NCI-H1930 (cell line): ENCODE data around the gene DISC1.
"Not testable (repeated sequence)": the region's sequence is repeated elsewhere in the genome, so short reads cannot be mapped to it uniquely, and the experiment has no call there.

ENCODE experiments used
- DNase-seq, 2 experiments: peaks; one replicate each; lab custom pipeline; 2025; lab: John Stamatoyannopoulos, UW

Gene DISC1

DNA sequence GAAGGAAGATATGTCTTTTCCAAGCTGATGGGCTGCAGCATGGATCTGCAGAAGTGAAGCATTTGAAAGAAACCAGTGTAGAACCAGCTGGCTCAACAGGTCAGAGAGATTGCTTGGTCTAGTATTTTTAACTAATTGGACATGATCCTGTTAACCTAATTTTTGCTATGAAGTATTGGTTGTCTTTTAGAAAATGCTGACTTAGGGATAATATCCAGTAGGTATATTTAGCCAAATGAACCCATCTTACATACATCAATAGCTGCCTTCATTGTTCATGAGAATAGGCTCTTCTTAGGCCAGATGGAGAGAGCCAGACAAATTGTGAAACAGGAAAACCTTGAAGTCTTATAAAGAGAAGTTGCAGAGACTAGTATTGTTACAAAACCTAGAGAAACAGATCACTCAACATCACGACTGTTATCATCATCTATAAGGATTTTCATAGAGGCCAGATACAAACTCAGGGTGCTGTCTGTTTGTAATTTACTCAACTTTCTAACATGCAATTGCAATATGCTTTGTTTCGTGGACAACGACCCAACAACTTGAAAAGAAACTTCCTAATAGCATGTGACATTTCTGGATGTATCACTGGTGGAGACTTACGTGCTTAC, 148.2 kb downstream of the DISC1 start:
- DNase-seq: no peak

DNA sequence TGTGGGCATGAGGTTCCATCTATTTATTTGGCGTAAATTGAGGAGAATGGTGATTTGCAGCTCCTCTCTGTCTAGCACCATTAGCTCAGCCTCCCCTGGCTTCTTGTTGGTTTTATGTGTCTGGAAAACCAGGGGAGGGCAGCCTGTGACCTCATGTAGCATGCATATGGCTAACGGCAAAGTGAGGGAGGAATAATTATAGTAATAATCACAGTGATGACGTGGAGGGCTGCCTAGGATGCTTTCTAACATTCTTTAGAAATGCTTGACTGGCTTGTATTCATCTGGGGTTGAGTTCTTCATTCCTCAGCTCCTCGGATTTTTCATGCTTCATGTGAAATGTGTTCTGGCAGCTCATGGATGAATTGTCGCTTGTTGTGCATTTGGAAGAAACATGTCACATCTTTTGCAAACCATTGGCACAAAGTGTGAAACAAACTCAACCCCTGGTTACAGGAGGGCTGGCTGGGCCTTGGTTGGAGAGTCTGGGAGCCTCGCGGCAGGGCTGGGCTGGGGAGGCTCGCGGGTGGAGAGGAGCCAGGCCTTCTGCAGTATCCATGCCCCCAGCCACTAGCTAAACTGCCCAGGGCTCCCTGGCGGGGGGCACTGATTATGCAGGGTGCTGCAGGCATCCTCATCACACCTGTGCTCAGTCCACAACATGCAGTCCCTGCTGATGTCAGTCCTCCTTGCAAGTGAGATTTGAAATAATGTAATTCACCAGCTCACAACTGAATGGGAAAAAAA, 149.6 kb downstream of the DISC1 start:
- DNase-seq: no peak

DNA sequence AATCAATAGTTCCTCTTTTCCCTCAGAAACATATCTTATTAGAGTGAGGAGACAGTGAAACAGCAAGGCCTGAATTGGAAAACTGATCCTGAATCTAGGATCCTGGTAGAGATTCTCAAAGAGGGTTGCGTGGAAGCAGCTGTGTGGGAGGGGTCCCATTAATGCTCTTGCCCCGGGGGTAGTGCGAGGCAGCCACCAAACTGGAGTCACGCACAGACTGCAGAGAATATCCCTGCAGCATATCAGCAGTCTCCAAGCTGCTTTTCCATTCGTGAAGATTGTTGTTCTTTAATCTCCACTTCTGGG, 150.1 kb downstream of the DISC1 start:
- DNase-seq: no peak

DNA sequence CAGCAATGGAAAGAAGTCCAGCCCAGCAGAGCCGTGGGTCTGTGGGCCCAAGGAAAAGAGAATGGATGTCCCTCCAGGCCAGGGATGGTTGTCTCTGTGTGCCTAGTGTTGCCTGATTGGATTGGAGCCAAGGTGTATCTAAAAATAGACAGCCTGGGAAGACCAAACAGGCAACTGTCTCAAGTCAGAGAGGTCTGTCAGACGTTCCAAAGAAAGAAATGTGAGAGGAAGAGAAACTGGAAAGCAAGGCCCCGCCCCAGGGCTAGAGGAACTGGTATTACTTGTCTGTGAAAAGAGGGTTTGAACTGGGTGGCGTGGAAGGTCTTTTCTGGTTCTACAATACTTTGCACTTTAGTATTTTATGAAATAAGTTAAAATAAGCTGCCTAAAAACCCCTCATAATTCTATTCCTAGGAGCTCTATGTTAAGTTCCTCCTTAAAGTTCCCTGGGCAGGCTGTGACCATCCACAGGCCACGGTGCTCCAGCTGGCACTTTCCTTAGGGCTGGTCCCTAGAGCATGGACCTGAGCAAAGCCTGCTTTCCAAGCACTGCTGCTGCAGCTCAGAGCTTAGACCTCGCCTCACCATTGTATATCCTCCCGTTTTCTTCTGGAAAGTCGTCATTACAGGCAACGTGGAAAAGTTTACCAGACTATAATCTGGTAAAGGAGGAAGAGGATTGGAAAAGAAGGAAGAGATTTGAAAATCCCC, 151.6 kb downstream of the DISC1 start:
- no peak for DNase-seq

DNA sequence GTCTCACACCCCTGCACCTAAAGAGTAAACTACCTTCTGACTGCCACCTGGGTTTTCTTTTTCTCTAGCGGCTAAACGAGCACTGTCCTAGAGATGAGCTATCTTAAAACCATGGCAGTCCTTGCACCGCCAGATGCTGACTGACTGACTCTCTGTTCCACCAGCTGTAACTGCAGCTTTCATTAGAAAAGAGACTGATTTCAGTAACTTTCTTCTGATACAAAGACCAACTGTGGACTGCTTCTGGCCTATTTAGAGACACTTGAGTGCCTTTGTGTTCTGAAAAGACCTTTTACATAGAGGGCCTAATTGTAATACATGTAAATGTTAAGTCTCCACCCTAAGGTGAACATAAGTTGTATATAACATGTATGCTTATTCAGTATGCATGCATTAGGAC, 152.5 kb downstream of the DISC1 start:
- no peak for DNase-seq

DNA sequence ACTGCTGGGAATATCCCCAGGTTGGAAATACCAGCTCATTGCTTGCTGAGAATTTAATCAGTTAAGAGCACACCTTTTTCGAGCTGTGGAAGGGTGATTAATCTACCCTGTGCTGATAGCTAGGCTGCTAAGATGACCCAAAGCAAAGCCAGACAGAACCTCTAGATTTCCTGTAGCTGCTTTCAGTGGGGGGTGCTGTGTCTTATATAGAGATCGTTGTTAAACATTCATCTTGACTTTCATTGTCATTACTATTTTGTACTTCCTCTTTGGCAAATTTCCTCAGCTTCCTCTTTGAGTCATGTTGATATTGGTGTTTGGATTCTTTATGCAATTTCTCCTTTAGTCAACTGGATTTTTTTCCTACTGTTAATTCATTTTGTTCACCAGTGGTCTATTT, 155.3 kb downstream of the DISC1 start:
- no peak for DNase-seq

DNA sequence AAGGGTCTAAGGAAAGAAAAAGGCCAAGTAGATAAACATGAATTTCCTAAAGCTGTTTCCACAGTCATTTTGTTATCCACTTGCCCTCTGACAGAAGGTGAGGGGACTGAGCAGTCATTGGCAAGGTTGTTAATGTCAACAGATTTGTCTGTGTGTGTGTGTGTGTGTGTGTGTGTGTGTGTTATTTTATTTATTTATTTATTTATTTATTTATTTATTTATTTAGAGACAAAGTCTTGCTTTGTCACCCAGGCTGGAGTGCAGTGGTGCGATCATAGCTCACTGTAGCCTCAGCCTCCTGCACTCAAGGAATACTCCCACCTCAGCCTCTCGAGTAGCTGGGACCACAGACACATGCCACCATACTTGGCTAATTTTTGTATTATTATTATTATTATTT, 158.5 kb downstream of the DISC1 start:
- not testable (repeated sequence) for DNase-seq

DNA sequence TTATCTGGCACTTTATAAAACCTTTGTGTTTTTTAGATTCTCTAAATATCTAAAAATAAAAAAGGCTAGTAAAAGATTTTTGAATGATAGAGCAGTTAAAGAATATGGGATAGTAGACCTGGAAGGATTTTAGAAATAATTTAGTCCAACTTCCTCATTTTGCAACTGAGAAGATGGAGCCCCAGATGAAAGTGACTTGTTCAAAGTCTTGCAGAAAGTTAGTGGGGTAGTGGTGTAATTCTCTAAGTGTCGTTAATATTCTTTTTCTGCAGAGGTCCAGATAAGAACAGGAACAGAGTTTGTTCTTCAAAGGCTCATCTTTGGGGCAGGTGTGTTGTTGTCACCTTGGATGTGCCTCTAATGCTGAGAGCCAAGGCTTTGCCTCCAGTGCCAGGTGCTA, 159.5 kb downstream of the DISC1 start:
- no peak for DNase-seq

DNA sequence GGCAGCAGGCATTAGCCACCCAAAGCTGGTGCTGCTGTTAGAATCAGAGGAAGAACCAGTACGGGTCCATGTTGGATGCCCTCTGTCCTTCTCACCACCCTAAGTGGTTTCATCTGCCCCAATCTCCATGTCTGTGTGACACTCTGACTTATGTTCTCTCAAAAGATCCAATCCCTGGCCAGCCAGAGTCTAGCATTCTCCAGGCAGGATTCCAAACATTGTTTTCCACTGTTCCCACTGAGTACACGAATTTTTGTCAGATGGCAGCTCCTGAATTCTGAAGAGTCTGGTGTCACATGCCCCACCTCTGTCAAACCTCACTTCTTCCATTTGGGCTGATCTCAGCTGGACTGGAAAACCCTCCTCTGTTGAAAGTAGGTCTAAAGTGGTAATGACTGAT, 166.0 kb downstream of the DISC1 start:
- DNase-seq: no peak

DNA sequence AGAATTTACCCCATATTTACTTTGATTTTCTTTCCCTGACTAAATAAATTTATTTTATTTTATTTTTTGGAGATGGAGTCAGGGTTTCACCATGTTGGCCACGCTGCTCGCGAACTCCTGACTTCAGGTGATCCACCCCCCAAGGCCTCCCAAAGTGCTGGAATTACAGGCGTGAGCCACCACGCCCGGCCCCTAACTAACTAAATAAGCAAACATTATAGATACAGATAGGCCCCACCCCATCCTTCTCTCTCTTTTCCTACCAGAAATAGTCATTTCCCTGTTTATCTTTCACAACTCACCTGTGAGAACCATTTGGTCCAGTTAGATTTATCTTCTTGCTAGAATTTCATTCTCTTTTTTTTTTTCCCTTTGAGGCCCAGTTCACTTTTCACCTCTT, 167.3 kb downstream of the DISC1 start:
- DNase-seq: no peak

DNA sequence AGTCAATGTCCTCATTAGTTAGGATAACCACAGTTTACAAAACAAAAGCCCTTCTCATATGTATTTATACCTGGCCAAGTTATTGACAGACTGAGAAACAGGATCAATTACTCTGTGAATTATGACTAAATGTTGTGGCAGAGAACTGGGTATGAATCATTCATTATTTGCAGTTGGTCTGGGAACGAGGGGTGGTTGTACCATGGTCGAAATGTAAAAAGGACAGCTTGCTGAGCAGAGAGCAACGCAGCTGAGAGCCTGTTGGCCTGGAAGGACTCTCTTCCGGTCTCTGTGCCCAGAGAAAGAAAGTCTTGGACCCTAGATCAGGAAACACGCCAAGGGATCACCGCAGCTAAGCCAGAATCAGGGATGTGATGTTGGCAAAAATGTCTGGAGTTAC, 169.6 kb downstream of the DISC1 start:
- no peak for DNase-seq

DNA sequence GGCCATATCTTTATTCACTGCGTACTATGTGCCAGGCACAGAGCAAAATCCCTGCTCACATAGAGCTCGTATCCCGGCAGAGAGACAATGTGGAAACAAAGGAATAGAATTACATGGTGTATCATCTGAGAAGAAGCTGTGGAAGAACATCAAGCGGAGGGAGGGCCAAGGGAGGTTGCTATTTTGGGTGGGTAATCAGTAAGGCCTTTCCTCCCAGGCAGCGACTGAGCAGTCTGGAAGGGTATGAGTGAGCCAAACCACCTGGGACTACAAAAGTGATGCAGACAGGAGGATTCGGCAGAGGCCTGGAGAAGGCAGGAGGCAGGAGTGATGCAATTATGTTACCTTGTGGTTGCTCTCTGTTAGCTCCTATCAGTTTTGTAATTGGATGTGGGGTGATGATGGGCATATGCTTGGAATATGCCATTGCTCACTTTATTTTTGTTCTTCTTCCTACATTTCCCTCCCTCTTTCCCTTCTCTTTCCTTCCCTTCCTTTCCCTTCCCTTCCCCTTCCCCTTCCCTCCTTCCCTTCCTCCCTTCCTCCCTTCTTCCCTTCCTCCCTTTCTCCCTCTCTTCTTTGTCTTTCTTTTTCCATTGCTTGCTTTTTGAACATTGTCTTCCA, 172.9 kb downstream of the DISC1 start:
- no peak for DNase-seq

DNA sequence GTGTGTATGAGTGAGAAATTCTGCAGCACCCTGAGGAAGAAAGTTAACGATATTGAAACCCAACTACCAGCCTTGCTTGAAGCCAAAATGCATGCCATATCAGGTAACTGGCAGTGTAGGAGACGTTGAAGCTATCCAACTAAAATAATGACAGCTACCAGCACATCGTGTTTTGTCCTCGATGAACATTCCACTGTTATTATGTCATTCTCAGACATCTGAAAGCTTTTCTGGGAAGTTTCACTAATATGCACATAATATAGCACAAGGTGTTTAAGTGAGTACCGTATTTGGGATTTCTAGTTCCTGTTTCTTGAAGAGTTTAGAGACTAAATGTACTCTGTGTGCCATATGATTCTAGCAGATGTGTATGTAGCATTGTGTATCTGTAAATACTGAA, 173.5 kb downstream of the DISC1 start:
- no peak for DNase-seq

DNA sequence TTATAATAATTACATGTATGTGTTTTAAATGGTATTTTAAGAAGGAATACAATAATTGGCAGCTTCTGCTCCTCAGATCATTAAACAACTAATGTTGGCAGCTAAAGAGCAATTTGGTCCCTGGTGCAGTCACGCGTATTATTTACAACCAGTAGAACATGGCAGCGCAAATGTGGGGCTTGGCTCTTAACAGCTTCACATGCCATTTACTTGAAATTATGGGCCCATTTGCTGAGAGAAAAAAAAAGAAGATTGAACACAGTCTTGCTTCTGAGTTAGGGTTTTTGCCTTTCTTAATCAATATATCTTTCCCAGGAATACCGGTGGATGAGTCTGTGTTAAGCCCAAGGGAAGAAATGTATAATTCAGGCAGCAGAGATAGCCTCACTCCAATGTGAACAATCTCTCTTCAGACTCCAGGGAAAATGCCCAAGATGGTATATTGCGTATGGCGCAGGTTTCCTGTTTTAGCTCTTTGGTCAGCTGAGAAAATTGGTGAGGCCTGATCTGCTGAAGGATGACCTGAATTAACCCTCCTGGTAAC, 174.5 kb downstream of the DISC1 start:
- DNase-seq: no peak

DNA sequence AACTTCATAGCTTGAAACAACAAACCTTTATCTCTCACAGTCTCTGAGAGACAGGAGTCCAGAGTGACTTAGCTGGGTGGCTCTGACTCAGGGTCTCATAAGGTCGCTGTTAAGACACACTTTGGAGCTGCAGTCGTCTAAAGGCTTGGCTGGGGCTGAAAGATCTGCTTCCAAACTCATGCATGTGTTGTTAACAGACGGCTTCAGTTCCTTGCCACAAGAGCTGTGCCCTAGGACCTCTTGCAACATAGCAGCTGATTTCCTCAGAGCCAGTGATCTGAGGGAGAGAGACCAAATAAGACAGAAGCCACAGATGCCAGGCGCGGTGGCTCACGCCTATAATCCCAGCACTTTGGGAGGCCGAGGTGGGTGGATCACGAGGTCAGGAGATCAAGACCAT, 176.8 kb downstream of the DISC1 start:
- no peak for DNase-seq

DNA sequence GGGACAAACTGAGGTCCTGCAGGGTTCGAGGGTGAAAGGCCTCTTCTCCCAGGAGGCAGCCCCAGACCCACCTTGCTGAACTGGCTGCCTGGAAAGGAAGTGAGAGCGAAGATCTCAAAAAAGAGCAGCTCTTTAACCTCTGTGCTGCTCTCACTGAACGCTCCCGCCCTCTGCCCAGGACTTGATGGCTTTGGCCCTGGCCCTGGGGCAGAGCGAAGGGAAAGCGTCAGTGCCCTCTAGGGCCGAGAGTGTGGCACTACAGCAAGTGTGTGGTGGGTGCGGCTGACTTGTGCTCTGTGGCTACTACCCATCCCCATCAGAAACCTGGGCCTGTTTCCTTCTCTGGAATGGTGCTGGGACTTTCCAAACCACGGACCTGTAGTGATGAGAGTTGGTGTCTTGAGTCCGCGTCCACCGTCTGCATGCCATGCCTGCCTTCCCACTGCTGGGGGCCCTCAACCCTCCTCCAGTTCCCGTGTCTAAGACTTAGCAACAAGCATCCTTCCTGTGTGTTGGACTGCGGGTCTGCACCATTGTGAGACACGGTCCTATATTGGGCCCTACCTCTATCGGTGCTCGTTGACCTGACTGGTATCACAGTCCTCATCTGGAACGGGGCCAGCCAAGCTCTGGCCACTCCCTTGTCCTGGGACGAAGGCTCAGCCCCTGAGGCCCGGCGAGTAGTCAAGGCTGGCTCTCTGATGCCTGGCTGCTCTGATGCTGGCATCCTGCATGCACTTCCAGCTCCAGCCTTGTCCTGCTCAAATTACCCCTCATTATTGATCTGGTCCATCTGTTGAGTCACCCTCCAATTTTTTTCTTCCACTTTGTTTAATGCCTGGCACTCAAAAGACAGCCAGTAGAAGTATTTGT, 180.3 kb downstream of the DISC1 start:
- DNase-seq: peak; percentile 5 to 37

DNA sequence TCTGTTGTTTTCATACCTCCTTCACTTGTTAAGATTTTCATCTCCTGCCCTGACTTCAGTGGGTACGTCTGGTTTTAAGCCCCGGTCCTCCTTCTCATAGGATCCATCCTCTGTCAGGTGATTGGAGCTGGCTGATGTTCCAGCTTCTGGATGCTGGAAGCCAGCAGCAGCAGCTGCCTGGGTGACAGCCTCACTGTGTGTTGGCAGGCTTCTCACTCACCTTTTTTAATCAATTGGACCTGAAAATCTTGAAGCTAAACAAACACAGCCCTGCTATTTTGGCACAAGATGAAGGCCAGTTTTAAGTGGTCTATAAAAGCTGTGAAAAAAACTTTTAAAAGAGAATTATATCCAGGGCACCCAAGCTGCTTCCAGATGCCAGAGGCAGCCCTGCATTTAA, 181.0 kb downstream of the DISC1 start:
- DNase-seq: no peak

DNA sequence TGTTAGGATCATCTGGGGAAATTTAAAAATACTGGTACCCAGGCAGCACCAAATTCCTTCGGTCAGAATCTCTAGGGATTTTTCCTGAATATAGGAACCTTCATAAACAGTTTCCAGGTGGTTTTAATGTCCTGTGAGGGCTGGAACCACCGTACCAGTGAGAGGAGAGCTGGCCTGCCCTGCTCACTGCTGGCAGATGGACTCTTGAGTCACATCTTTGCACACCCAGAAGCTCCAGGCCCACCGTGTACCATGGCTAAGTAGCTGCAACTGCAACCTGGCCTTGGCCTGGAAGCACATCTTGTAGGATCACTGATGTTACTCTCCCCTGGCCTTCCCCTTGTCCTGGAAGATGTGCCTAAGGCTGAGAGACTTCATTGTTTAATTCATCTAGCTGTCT, 181.5 kb downstream of the DISC1 start:
- no peak for DNase-seq

DNA sequence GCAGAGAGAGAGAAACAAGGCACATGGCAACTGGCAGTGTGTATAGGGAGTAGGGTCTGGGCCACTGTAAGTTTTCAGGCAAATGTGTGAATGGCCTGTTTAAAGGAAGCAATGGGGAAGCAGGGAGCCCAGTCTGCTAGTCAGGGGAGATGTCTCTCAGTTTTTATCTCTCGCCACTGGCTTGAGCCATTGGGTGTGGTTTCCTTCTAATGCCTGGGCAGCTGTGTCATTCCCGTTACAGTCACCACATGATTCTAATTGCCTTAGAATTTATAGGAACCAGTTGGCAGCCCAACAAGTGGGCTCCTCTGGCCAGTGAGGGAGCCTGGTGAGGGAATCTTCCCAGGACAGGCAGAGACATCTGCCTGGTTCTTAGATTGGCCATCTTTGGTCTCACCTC, 182.4 kb downstream of the DISC1 start:
- DNase-seq: no peak

DNA sequence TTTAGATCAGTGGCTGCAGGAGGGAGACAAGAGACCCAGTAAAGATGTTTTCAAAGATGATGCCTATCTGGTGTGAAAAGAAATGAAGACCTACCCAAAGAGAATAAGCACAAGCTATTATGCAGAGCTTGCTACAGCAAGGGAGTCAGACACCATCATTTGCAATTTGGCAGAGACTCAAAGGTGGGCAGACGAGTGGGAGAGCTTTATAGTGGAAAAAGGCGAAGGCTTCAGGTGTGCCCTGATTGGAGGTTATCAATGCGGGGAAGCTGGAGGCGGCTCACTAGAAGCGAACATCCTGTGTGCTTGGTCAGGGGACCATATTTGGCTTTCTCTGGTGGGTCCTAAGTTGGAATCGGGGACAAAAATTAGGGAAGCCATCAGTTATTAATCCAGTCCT, 183.8 kb downstream of the DISC1 start:
- DNase-seq: no peak

DNA sequence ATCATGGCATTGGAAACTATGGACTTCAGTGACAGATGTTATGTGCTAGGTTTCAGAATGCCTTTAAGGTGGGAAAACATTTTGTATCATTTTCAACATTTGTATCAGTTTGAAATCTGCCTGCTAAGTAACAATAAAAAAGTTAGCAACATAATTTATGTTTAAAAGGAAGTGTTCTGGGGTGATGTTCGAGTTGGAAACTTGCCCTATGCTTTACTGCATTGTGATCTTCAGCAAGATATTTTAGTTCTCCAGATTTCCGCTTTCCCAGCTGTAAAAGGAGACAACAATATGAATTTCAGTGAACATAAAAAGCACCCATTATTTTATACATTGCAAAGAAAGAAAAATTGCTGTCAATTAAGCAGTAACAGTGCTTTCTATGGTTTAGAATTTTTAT, 187.4 kb downstream of the DISC1 start:
- no peak for DNase-seq

DNA sequence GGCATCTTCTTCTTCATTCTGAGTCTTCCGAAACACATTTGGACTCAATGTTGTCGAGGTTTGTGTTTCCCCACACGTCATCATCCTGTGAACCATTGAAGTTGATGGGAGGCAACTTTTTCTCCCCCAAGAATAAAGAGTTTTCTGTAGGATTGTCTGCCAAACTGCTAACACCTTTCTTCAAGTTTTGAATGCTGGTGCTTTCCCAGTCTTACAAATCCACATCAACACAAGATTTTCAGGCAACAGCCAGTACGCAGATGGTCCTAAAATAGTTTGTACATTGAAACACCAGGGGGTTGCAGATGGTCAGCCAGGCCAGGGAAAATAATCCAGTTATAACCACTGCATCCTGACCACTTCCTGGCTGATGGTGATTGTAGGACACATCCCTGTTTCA, 187.9 kb downstream of the DISC1 start:
- DNase-seq: no peak
